Suppressor macrophage (primary cell): ENCODE measurements around the gene PLCL1.
"Not testable (repeated sequence)": the region's sequence is repeated elsewhere in the genome, so short reads cannot be mapped to it uniquely, and the experiment has no call there.

Experiments
- DNase-seq, 4 experiments: peaks; one replicate each; pipeline ENCODE4 v3.0.0-alpha.2; 2020 to 2022

Gene PLCL1

GRCh38 chr2:198188982-198189381 lies 384.6 kb downstream of the PLCL1 start:
- DNase-seq = no peak

GRCh38 chr2:198191651-198192050 lies 387.3 kb downstream of the PLCL1 start:
- DNase-seq = no peak

- DNase-seq = not testable (repeated sequence)
These were observed 392.2 kb downstream of the PLCL1 start for GRCh38 chr2:198196556-198196955.
